ENCODE results near the gene SCUBE2.

The SCUBE2 gene

DNA sequence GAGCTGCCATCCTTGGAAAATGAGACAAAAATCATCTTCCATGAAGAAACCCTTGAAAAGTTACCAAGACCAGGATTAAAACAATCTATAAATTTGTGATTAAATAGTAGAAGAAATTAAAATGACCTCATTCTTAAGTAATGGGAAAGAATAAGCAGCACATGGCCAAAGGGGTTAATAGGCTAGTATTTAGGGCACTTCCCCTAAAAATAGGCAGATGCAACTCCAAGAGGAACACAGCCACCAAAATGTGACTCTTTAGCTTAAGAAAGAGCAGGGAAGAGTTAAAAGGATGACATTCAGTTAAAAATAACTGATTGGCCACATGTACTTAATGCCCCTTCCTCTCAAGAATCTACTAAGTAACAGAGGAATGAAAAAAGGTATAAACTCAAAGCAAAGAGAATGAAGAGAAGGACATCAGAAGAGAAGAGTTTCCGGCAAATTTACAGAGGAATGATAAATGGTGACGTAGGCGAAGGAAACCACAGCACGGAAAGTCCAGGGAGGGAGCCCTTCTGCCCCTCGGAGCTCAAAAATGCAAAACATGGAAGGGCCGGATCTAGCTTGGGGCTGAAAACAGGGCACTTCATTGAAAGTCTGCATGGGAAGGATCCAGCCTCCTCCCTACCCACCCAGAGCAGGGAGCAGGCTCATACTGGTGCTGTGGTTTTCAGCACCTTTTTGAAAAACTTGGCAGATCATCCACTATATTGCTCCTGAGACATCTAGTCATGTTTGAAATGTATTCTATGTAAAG is 17.8 kb downstream of the SCUBE2 start:
- no peak for DNase-seq

DNA sequence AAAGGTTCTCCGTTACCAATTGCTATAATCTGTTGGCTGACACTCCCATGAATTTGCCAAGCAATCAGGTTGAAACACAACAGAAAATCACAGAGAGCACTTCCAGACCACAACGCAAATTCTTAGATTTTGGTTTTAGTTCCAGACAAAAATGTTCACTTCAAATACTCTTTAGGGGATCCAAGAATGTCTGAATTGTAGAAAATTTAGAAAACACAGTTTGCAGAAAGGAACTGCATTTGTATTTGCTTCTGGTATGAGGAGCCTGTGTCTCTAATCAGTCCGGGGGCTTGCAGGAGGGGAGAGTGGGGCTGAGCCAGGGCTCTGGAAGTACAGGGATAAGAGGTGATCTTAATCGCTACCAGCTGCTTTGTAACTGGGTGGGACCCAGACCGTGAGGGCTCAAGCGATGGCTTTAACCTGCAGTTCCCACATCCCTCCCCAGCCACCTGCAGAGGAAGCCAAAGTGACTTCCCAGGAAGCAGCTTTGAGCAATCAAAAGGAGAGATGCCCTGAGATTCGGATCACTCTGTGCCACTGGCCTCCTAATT is 18.7 kb downstream of the SCUBE2 start:
- DNase-seq, result no peak

DNA sequence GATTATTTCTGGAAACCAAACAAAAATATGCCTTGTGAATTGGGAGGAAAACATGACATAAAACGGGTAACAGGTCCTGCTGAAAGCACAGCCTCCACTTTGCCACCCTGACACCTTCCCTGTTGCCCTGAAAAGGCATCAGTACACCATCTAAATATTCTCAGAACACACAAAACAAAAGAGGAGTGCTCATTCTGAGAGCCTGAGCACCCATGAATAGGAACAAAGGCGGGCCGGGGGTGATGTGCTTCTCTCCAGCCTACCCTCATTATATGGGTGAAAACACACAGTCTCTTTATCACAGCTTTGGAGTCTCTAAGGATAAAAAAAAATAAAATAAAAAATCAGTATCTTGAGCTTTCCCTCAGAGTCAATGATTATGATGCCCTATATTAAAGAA is 19.7 kb downstream of the SCUBE2 start:
- no peak for DNase-seq

DNA sequence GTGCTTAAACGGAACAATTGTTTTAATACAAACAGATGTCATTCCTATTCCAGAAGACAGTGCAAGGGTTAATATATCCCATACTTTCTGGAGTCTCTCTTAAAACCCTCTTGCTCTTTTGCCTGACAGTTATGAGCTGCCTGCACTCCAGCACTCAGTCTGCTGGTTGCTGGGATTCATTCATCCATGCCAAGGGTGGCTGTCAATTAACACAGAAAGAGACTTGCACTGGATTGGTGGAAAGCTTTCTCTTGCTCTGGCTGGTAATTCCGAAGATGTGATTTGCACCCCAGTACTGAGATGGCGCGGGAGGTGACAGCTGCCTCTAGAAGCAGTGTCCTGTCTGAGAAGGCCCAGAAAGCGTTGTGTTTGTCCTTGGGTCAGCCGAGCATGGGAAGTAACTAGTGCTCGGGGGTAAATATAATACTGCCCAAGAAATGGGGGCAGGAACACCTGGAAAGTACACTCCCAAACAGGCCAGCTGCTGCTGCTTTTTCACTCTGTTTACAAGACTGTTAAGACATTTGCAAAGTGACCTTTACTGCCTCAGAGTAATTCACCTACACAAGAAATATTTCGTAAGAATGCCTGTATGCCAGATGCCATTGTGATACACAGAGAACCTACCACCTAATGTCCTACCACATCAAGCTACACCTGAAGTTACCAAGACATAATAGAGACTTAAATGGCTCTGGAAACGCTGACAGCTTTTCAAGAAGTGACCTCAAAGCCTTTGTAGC is 20.5 kb downstream of the SCUBE2 start:
- no peak for DNase-seq

DNA sequence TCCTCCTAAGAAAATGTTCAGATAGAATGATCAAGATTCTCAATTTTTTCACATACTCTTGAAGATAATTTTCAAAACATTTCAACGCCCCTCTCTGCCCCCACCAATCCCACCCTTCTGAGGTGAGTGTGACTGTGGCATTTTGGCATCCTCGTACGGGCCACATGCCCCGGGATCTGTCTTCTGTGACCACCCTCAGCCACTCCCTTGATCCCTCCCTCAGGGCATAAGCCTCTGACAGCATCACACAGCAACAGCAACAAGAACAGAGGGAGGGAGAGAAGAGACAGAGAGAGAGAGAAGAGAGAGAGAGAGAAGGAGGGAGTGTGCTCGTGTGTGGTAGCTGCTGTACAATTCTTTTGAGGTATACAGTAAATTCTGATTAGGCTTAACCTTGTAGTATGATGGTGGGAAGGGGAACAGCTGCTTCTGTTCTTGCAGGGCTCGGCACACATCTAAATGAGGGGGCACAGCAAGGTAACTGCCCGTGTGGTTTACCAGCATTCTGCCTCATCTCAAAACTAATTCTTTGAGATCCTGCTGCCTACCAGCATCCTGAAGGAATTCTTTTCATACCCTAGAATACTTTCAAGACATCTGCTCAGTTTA is 21.4 kb downstream of the SCUBE2 start:
- DNase-seq, result no peak

DNA sequence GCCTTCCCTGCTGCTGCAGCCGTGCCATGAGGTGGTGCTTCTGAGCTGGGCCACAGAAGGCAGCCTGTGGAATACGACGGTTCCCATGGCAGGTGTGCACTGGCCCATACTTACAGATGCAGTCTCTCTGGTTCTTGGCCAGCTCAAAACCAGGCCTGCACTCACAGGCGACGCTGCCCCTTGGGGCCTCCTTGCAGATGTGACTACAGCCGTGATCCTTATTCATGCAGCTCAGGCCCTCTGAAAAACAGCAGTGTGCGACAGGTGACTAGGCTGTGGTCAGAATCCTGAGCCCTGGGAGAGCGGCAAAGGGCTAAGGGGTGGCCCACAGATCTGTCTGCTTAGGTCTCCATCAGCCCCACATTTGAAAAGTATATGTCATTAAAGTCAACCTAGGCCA is 22.1 kb downstream of the SCUBE2 start:
- DNase-seq, result no peak

DNA sequence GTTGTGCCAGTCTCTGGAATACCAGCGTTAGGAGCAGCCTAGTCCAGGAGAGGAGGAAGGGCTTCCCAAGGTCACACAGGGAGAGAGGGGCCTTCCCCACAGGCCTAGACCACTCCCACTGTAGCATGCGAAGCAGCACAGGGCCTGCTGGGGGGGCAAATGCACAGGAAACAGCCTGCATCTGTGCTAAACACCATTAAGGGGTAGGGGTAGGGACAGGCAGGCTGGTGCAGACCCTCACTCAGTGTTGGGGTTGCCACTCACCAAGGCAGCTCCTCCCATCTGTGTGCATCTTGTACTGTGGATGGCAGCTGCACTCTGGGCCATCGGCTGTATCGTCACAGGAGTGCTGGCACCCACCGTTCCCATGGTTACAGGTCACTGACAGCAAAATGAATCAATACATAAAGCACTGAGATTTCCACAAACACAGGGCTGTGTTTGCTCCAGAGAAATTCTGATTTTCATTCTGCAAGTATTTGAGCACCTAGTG is 24.9 kb downstream of the SCUBE2 start:
- DNase-seq, result no peak

DNA sequence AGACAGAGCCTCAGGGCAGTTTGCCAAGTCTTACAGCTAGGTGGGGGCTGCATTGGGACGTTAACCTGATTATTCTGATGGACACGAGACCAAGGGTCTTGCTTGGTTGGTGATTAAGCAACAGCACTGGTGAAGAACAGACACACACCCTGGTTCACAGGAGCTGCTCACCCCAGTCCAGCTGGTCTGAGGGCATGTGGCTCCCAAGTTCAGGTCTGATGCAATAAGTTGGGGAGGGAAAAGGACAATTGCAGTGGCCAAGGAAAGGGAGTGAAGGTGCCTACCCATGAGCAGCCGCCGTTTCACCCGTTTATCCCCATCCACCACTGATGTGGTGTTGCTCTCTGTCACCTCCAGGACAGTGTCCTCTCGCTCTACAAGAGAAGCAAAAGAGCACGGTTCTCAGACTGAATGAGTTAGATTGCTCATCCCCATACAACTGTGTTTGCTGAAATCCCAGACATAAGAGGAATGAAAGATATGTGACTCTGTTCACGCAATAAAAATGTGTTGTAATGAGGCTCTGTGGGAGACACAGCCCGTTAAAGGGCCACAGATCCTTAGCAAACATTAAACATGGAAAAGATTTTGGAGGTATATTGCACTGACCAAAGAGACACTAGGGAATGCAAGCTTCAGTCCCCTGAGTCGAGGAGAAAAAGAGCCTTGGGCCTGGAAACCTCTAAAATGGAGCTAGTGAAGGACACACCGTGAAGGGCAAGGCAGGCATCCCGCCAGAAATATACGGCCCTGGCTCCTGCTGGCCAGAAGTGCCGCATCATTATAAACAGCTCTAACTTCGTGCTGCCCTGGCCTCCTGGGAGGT is 25.6 kb downstream of the SCUBE2 start:
- DNase-seq, result no peak

DNA sequence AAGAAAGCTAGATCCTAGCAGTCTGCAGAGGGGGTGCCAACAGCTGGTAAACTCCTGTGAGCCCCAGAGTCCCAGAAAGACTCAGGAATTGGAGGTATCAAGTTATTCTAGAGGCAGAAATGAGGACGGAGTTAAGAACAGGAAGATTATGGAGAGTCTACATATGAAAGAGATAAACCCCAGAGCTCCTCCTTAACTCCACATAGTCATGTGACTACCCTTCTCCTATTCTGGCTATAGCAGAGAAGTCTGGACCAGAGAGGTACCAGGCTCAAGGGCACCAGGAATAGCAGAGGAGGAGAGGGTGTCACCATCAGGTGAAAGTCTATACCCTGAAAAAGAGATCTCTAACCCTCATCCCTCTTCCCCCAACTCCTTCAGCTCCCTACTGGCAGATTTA is 29.6 kb downstream of the SCUBE2 start:
- no peak for DNase-seq

DNA sequence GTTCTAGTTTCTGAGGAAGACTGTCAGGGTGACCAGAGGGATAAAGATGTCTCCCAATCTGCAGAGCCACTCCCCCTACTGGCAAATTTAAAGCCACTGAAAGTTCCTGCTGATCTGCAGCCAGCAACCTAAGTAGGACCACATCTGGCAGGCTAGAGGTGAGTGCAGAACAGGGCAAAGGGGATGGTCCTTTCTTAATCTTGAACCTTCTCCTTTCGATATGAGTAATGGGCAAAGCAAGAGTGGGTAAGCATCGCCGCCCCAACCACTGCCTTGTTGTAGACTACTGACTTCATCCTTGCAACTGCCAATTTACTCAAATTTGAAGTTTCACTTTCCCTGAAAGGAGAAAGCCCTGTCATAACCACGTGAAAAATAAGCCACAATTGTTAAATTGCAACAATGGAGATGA is 30.7 kb downstream of the SCUBE2 start:
- DNase-seq, result peak; percentile 53

DNA sequence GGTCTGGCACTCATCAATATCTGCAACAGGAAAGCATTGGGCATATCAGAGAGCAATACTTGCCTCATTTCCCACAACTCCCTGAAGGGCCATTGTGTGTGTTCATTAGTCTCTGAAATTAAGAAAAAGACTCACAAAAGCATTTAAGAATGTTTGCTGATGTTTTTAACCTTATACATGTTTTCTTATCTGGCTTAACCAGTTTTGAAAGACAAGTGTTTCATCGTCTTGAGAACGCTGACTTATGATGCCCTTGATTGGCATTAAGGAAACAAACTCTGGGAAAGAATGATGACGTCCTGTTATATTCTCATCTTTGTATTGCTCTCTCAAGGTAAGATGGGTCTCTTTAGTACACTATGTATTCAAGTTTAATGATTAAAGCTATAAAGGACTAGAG is 32.0 kb downstream of the SCUBE2 start:
- DNase-seq, result no peak

DNA sequence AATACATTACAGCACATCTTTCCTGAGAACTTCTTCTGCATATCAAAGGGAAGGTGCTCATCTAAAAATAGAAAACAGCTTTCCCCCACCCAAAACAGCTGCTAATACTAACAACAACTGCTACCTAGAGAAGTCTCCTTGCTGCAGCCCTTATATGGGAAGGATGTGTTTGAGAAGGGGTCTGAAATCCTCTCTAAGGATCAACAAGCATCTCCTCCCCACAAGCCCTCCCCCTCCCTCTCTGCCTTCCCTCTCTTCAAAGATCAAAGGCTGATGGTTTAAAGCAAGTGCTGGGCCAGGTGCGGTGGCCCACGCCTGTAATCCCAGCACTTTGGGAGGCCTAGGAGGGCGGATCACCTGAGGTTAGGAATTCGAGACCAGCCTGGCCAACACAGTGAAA is 33.5 kb downstream of the SCUBE2 start:
- no peak for DNase-seq

DNA sequence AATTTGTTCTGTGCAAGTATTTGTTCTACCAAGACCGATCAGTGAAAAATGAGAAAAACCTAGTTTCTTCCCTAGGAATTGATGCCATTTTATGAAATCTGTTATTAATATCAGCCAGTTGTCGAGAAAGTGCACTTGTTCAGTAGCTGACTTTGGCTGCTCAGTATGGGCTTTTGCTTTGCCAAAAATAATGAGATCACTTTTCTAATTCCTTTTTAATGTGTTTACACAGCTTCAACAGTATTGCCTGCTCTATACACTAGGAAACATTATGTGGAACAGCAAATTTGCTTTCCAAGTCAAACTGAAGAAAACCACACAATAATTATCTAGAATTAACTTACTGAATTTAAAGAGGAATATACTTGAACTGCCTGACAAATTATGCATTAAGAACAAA is 34.4 kb downstream of the SCUBE2 start:
- DNase-seq, result no peak

DNA sequence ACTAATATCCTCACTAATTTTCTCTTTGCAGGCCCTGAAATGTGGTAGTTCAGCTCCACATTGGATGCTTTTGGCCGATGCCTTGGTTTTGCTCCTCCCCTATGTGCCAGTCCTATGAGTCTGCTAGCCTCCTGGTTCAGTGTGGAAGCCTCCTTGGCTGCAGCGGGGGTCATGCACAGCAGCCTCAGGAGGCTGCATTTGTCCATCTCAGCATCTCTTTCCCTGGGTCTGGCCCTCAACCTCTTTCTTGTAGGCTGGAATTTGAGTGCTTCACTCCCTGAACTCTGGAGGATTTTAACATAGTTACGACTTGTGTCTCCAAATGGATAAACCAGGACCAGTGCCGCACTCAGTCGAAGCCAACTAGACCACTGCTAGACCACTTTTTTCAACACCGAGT is 34.9 kb downstream of the SCUBE2 start:
- DNase-seq, result no peak

DNA sequence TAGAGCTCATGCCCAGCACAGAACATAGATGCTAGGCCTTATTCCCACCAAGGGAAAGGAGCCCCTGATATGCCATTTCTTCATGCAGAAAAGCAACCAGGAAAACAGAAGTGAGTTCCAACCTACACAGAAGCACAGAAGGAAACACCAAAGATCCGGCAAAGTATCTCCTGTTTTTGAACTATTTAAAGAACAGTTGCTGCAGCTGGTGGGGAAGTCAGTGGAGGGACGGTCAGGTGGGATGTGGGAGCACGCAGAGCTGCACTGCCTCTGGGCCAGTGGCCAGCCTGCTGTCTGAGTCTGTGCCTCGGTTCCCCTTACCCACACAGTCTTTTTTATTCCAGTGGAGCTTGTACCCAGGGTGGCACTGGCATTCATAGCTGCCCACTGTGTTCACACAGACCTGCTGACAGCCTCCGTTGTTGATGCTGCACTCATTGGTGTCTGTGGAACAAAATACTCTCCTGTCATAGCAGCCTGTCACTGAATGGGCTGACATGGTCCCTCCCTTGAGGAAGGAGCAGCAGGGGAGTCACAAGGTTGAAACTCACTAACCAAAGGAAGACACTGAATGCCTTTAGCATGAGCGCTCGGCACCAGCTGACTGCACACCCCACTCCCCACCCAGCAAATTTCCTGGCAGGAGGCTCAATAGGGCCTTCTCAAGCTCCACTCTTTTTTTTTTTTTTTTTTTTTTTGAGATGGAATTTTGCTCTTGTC is 37.9 kb downstream of the SCUBE2 start:
- DNase-seq, result no peak

DNA sequence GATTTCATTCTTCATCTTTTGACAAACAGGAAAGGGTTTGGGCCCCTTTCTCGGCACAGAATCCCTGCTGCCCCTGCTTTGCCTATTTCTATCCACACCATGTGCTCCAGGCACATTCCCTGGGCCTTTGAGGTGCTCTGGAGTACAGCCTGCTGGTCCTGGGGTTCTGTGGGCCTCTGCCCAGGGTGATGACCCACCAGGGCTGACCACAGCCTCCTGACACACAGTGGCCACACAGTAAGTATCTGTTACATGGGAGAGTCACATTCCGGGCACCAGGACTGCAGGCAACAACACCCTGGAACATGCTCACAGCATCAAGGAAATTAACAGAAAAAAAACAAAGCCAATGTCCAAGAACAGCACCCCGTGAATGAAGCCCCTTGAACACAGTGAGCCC is 39.1 kb downstream of the SCUBE2 start:
- DNase-seq, result no peak

DNA sequence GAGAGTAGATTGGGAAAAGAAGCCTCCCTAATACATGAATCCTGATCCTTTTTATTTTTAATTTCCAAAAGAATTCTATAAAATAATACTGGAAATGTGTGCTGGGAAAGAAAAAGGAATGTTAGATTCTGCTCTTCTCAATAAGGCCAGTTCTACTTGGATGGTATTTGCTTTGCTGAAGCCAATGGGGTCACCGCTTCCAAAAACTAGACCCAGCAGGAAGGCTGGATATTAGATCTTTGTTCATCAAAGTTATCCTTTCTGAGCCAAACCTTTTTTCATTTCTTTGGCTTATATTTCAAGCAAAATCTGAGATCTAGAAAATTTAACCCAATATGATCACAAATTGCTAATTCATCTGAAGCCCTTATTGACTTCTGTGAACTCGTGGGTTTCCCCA is 41.4 kb downstream of the SCUBE2 start:
- DNase-seq, result no peak

DNA sequence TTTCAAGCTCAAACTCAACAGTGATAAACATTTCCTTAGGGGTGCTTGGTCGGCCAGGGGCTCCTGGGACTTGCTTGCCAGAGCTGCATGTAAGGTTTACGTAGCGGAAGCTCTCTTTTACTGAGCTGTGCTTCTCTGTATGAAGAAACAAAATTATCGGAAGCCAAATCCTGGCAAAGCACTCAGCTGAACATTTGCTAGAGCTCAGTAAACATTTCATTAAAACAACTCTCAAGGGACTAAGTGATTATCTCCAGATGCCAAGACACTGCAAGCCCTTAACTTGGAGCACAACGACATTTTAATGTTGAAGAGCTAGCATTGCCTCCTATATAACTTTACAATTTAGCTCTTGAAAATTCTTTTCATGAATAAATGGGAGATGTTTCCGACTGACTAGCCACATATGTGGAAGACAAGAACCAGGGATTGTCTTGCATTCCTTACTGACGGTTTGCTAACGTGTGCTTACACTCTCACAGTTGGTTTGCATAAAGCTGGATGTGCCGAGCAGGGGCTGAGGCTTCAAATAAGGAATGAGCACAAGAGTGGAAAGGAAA is 43.4 kb downstream of the SCUBE2 start:
- DNase-seq, result no peak

DNA sequence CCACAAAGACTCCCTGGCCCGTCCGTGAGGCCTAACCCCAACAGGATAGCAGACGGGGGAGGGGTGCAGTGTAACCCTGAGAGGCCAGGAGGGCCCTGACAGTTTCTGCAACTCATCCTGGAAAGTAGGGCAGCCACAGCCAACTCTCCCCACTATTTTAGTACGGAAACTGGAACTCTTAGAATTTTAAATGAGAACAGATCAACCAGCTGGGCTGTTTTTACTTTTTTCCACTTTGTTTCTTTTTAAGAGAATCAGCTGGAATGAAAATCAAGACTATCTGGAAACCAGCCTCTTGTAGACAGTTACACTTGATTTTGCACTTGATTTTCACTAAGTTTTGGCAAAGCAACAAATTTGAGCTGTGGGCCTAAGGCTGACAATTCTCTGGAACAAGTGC is 44.9 kb downstream of the SCUBE2 start:
- DNase-seq, result no peak

DNA sequence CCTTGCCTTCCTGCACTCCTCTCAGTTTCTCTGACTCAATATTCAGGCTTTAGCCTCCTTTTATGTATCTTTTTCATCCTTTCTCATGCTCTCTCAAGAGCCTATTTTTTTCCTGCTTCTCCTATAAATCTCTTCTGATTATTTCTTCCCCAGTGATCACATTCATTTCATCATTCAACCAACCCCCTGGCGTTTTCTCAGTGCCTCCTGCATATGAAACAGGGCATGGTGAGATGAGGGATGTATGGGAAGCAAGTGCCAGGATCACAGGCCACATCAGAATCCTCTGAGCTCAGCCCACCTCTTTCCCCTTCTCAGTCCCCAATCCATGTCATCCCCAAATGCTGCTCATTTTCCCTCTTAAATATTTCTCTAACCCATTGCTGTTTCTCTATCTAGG is 48.9 kb downstream of the SCUBE2 start:
- DNase-seq, result no peak

DNA sequence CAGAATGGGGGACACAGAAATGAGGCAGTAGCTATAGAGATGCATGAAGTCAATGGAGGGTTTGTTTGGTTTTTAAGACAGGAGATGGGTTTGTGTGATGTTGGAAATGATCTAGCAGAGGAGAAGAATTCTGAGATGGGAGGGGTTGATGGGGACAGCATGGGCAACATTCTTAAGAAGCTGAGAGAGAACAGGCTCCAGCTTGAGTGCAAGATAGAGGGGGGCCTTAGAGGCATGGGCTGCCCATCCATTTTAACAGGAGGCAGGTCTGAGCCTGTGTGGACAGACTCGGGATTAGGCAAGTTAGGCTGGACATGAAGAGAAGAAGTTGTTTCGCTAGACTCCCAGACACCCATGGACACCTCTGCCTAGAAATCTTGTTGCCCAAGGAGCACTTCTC is 49.7 kb downstream of the SCUBE2 start:
- no peak for DNase-seq

DNA sequence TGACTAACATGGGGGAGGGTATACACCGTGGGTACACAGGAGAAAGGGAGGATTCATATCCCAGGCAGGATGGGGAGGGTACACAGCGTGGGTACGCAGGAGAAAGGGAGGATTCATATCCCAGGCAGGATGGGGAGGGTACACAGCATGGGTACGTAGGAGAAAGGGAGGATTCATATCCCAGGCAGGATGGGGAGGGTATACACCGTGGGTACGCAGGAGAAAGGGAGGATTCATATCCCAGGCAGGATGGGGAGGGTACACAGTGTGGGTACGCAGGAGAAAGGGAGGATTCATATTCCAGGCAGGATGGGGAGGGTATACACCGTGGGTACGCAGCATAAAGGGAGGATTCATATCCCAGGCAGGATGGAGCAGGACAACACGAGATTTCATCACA is 51.0 kb downstream of the SCUBE2 start:
- no peak for DNase-seq

All from SIG-M5 (cell line).